Astrocyte of the spinal cord (primary cell): ENCODE measurements around the gene NRXN3.

ENCODE experiments used
- DNase-seq: peaks from one replicate; pipeline ENCODE4 v3.0.0; 2011; ENCODE audit warnings: low read depth, low spot score
- H3K4me3 ChIP-seq: 2 replicates; pipeline ENCODE4 v1.5.1; 2011; ENCODE audit warnings: low read depth, mild to moderate bottlenecking, low read length, moderate library complexity
- in situ Hi-C: cut with HindIII; loops from 2 replicates; pipeline ENCODE4 v1.10.0; 2017; ENCODE audit warnings: low sequenced_read_pairs
- TF ChIP-seq, protein P1 (sequence below): IDR thresholded peaks from 2 replicates; pipeline ENCODE4 v1.5.1; 2012; ENCODE audit warnings: low read depth, mild to moderate bottlenecking, low read length, inconsistent platforms

The NRXN3 gene

GRCh38 chr14:78872837-78873236, 702.7 kb downstream of the NRXN3 start:
- in situ Hi-C loops: no loop called here
- H3K4me3 ChIP-seq: no peak overlapping the region
- DNase-seq: no peak
- TF ChIP-seq, protein P1, sequence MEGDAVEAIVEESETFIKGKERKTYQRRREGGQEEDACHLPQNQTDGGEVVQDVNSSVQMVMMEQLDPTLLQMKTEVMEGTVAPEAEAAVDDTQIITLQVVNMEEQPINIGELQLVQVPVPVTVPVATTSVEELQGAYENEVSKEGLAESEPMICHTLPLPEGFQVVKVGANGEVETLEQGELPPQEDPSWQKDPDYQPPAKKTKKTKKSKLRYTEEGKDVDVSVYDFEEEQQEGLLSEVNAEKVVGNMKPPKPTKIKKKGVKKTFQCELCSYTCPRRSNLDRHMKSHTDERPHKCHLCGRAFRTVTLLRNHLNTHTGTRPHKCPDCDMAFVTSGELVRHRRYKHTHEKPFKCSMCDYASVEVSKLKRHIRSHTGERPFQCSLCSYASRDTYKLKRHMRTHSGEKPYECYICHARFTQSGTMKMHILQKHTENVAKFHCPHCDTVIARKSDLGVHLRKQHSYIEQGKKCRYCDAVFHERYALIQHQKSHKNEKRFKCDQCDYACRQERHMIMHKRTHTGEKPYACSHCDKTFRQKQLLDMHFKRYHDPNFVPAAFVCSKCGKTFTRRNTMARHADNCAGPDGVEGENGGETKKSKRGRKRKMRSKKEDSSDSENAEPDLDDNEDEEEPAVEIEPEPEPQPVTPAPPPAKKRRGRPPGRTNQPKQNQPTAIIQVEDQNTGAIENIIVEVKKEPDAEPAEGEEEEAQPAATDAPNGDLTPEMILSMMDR: no peak

GRCh38 chr14:78873581-78873980, 703.4 kb downstream of the NRXN3 start:
- DNase-seq: no peak
- TF ChIP-seq, protein P1: no peak
- H3K4me3 ChIP-seq: no peak overlapping the region
- in situ Hi-C loops: no loop called here

DNA sequence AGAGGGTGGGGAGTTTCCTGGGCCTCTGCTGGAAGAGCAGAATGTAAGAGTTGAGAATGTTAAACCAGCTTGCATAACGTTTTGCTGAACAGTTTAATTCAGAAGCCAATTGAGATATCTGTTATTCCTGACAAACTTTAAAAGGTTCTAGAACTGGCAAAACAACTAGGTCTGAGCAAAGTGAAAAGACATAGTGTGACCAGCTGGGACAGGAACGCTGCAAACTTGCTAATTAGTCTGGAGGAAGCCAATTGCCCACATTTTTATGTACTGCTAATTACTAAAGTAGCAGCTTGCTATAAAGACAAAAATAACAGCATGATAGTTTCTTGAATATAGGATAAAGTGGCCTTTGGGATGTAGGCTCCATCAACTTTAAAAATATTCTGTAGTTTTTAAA, 704.9 kb downstream of the NRXN3 start:
- TF ChIP-seq, protein P1: no peak
- H3K4me3 ChIP-seq: no peak overlapping the region
- in situ Hi-C loops: no loop called here
- DNase-seq: no peak

DNA sequence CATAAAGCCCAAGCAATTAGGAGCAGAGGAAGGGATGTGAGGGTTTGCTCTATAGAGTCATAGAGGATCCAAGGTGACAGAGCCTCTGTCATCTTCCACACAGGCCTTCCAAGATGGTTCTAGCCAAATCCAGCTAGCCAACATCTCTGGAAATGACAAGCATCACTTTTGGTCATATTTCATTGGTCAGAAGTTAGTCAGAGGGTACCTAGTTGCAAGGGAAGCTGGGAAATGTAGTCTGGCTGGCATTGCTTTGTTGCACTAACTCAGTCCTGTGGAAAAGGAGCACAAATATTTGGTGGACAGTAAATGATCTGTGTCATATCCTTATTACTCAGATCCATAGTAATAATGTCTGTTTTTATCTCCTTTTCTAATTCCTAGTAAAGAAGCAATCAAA, 715.7 kb downstream of the NRXN3 start:
- in situ Hi-C loops: no loop called here
- H3K4me3 ChIP-seq: no peak overlapping the region
- no peak for DNase-seq
- TF ChIP-seq, protein P1: no peak

DNA sequence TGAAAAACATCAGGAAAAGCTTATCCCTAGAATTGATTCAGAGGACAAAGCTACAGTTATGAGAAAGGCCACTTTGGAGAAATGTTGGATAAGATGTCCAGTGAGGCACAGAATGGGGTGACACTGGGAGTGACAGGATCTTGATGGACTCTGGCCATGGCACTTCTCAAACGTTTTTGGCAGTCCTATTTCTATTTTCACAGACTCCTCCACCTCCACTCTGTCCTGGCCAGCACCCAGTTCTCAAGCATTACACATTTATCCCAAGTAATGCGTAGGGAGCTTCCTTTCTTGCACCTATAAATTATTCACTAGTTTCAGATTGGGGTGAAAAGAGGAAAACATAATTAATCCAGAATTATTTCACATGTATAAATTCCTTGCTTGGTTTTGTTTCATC, 727.3 kb downstream of the NRXN3 start:
- in situ Hi-C loops: no loop called here
- no peak overlapping the region for H3K4me3 ChIP-seq
- TF ChIP-seq, protein P1: no peak
- no peak for DNase-seq

GRCh38 chr14:78902010-78902623, 731.9 kb downstream of the NRXN3 start:
- peak; percentile 22 for DNase-seq
- no peak overlapping the region for H3K4me3 ChIP-seq

More at GRCh38 chr14:78902010-78902623, 731.9 kb downstream of the NRXN3 start:
- TF ChIP-seq, protein P1: peak; percentile 76
- in situ Hi-C loops: no loop called here
